PFSK-1 (cell line): Measurements from ENCODE around the gene GZMH.

Source experiments
- POLR2AphosphoS5 ChIP-seq: IDR thresholded peaks from 2 replicates; pipeline ENCODE4 v1.6.1; 2012; ENCODE audit warnings: low read depth, mild to moderate bottlenecking, control low read depth, low read length, moderate library complexity
- SIN3A ChIP-seq: IDR thresholded peaks from 2 replicates; pipeline ENCODE4 v1.6.1; 2012; ENCODE audit warnings: mild to moderate bottlenecking, low read length, moderate library complexity, borderline replicate concordance; ENCODE audit not compliant: insufficient read depth

DNA sequence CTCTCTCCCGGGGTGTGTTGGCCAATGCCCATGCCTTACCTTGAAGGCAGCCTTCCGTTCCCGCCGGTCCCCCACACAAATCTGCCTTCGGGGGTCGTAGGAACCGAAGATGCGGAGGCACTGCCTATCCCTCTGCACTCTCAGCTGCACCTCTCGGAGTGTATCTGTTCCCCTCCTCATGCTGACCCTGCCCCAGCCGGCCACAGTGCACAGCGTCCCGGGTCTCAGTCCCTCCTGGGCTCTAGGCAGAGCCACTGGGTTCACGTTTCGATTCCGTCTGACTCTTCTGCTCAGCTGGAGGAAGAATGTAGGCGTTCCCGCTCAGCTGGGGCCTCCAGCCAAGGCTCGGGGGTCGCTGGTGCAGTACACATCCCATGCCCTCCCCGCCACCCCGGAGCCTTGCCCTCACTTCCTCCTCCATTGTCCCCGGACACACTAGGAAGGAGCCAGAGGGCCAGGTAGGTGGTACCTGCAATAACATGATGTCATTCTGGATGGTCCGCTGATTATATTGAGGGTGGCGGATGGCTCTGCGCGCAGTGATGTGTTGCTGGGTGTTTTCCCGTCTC is 35.2 kb downstream of the GZMH start:
- TF ChIP-seq POLR2AphosphoS5 (no peak), SIN3A (no peak)
